Nephron (organoid): ENCODE data around the gene GGPS1.

ENCODE experiments used
- H3K27ac Mint-ChIP-seq, 3 experiments: 2 replicates each; pipeline ENCODE4 v1.8.0; 2020; ENCODE audit warnings: mixed read lengths in 3 of 3, mild to moderate bottlenecking in 2 of 3, moderate library complexity in 1 of 3
- H3K27me3 Mint-ChIP-seq: 2 replicates; pipeline ENCODE4 v1.8.0; 2021; ENCODE audit warnings: low read depth, mild to moderate bottlenecking, moderate library complexity, mixed read lengths
- H3K36me3 Mint-ChIP-seq: 2 replicates; pipeline ENCODE4 v1.8.0; 2020; ENCODE audit warnings: low read depth, mixed read lengths
- H3K4me1 Mint-ChIP-seq: 2 replicates; pipeline ENCODE4 v1.8.0; 2020; ENCODE audit warnings: mixed read lengths
- H3K4me3 Mint-ChIP-seq, 3 experiments: 2 replicates each; pipeline ENCODE4 v1.8.0; 2020; ENCODE audit warnings: mild to moderate bottlenecking in 3 of 3, mixed read lengths in 3 of 3, moderate library complexity in 2 of 3
- H3K9me3 Mint-ChIP-seq: 2 replicates; pipeline ENCODE4 v1.8.0; 2020; ENCODE audit warnings: mixed read lengths
- CTCF ChIP-seq, 3 experiments: fragments of 200-600 bp; sonication (generic); IDR thresholded peaks; one replicate each; pipeline ENCODE4 v1.5.0; 2021; ENCODE audit warnings: antibody characterized with exemption in 3 of 3; ENCODE audit not compliant: unreplicated experiment in 3 of 3

The GGPS1 gene

GRCh38 chr1:235292790-235293189 is 35.6 kb upstream of the GGPS1 start:
- no peak for TF ChIP-seq CTCF (IDR thresholded peaks at IDR 0.05; ENCODE audit: unreplicated experiment in 3 of 3)
- peaks cover 24% of the 10 kb centered on the region for H3K4me1 Mint-ChIP-seq
- no peak overlapping the region for H3K27ac Mint-ChIP-seq
- H3K4me3 Mint-ChIP-seq: no peak overlapping the region
- peaks cover 15% of the 10 kb centered on the region for H3K36me3 Mint-ChIP-seq
- H3K27me3 Mint-ChIP-seq: no peaks in the 10 kb centered on the region
- H3K9me3 Mint-ChIP-seq: peaks cover 7% of the 10 kb centered on the region

- H3K4me3 Mint-ChIP-seq: no peak overlapping the region
- H3K27ac Mint-ChIP-seq: no peak overlapping the region
- H3K27me3 Mint-ChIP-seq: no peaks in the 10 kb centered on the region
- peaks cover 19% of the 10 kb centered on the region for H3K36me3 Mint-ChIP-seq
- peaks cover 22% of the 10 kb centered on the region for H3K4me1 Mint-ChIP-seq
- H3K9me3 Mint-ChIP-seq: peaks cover 7% of the 10 kb centered on the region
- no peak for TF ChIP-seq CTCF (IDR thresholded peaks at IDR 0.05; ENCODE audit: unreplicated experiment in 3 of 3)
Measured at GRCh38 chr1:235293322-235293942, 34.9 kb upstream of the GGPS1 start.

- peaks cover 7% of the 10 kb centered on the region for H3K9me3 Mint-ChIP-seq
- no peaks in the 10 kb centered on the region for H3K27me3 Mint-ChIP-seq
- no peak overlapping the region for H3K4me3 Mint-ChIP-seq
- H3K4me1 Mint-ChIP-seq: peaks cover 16% of the 10 kb centered on the region
- H3K27ac Mint-ChIP-seq: no peak overlapping the region
- TF ChIP-seq CTCF (IDR thresholded peaks at IDR 0.05; ENCODE audit: unreplicated experiment in 3 of 3): no peak
- peaks cover 26% of the 10 kb centered on the region for H3K36me3 Mint-ChIP-seq
Measured at GRCh38 chr1:235295902-235296350, 32.4 kb upstream of the GGPS1 start.

- peaks cover 7% of the 10 kb centered on the region for H3K9me3 Mint-ChIP-seq
- no peak overlapping the region for H3K4me3 Mint-ChIP-seq
Measured at GRCh38 chr1:235296729-235297128, 31.6 kb upstream of the GGPS1 start.

GRCh38 chr1:235297579-235297978 is 30.8 kb upstream of the GGPS1 start:
- TF ChIP-seq CTCF (IDR thresholded peaks at IDR 0.05; ENCODE audit: unreplicated experiment in 3 of 3): no peak
- Mint-ChIP-seq H3K27me3 (no peaks in the 10 kb centered on the region), H3K36me3 (peaks cover 26% of the 10 kb centered on the region), H3K27ac (no peak overlapping the region), H3K4me3 (no peak overlapping the region), H3K4me1 (peaks cover 13% of the 10 kb centered on the region), H3K9me3 (peaks cover 7% of the 10 kb centered on the region)

More at GRCh38 chr1:235296729-235297128, 31.6 kb upstream of the GGPS1 start:
- H3K27ac Mint-ChIP-seq: no peak overlapping the region
- peaks cover 26% of the 10 kb centered on the region for H3K36me3 Mint-ChIP-seq
- peaks cover 13% of the 10 kb centered on the region for H3K4me1 Mint-ChIP-seq
- H3K27me3 Mint-ChIP-seq: no peaks in the 10 kb centered on the region
- no peak for TF ChIP-seq CTCF (IDR thresholded peaks at IDR 0.05; ENCODE audit: unreplicated experiment in 3 of 3)

- Mint-ChIP-seq H3K36me3 (peaks cover 26% of the 10 kb centered on the region), H3K27ac (no peak overlapping the region), H3K27me3 (no peaks in the 10 kb centered on the region), H3K4me1 (peaks cover 14% of the 10 kb centered on the region), H3K4me3 (no peak overlapping the region), H3K9me3 (peaks cover 7% of the 10 kb centered on the region)
- no peak for TF ChIP-seq CTCF (IDR thresholded peaks at IDR 0.05; ENCODE audit: unreplicated experiment in 3 of 3)
Measured at GRCh38 chr1:235298758-235299157, 29.6 kb upstream of the GGPS1 start.
